ENCODE results near the gene ZNF608. TPM values are rescaled to one million over a fixed set of nuclear protein-coding genes. Genes with fewer than 3 reads are reported as not detected.
A peak's percentile ranks its signal among the peaks of the same experiment; 100 is the strongest.

ZNF608 gene
- total RNA-seq, 1 experiment from 2014 or later: 1.9 TPM

GRCh38 chr5:124725040-124725434 is 21.4 kb downstream of the ZNF608 start:
- ChIA-PET CTCF (no interaction called here), POLR2A (ENCODE audit: low non-redundant PET) (no interaction called here)
- Histone ChIP-seq H3K27ac (ENCODE audit: low read depth, low read length, poor library complexity, severe bottlenecking) (no peak overlapping the region), H3K4me3 (ENCODE audit: low read depth, low read length, poor library complexity, severe bottlenecking) (no peak overlapping the region), H3K27me3 (replicated peaks; ENCODE audit: insufficient read depth, low read depth, low read length, poor library complexity) (no peaks in the 10 kb centered on the region), H3K36me3 (ENCODE audit: insufficient read depth, low read length, poor library complexity, severe bottlenecking) (no peaks in the 10 kb centered on the region), H3K9me3 (ENCODE audit: low read depth, low read length, poor library complexity, severe bottlenecking) (no peaks in the 10 kb centered on the region), H3K4me1 (ENCODE audit: insufficient read depth, low read length, poor library complexity, severe bottlenecking) (no peaks in the 10 kb centered on the region)
- peak; percentile 28 for DNase-seq (ENCODE audit: low spot score)
- intact Hi-C loops (cut with micrococcal nuclease; ENCODE audit: unreplicated experiment): no loop called here
- TF ChIP-seq EZH2 (IDR thresholded peaks at IDR 0.05; ENCODE audit: borderline replicate concordance, low read depth, low read length, poor library complexity, severe bottlenecking): no peak
- peak; percentile 32; the same call in 1 of the 2 replicates for TF ChIP-seq CTCF (conservative IDR thresholded peaks at IDR 0.05; ENCODE audit: low read depth, low read length)
- BruUV-seq (replicated peaks): no TSS peak

GRCh38 chr5:124724357-124725039 is 21.9 kb downstream of the ZNF608 start:
- DNase-seq (ENCODE audit: low spot score): no peak
- Histone ChIP-seq H3K27me3 (replicated peaks; ENCODE audit: insufficient read depth, low read depth, low read length, poor library complexity) (no peaks in the 10 kb centered on the region), H3K4me3 (ENCODE audit: low read depth, low read length, poor library complexity, severe bottlenecking) (no peak overlapping the region), H3K4me1 (ENCODE audit: insufficient read depth, low read length, poor library complexity, severe bottlenecking) (no peaks in the 10 kb centered on the region), H3K27ac (ENCODE audit: low read depth, low read length, poor library complexity, severe bottlenecking) (no peak overlapping the region), H3K9me3 (ENCODE audit: low read depth, low read length, poor library complexity, severe bottlenecking) (no peaks in the 10 kb centered on the region), H3K36me3 (ENCODE audit: insufficient read depth, low read length, poor library complexity, severe bottlenecking) (no peaks in the 10 kb centered on the region)
- ChIA-PET POLR2A (ENCODE audit: low non-redundant PET) (no interaction called here), CTCF (no interaction called here)
- TF ChIP-seq EZH2 (IDR thresholded peaks at IDR 0.05; ENCODE audit: borderline replicate concordance, low read depth, low read length, poor library complexity, severe bottlenecking) (no peak), CTCF (conservative IDR thresholded peaks at IDR 0.05; ENCODE audit: low read depth, low read length) (no peak)
- BruUV-seq (replicated peaks): no TSS peak
- intact Hi-C loops (cut with micrococcal nuclease; ENCODE audit: unreplicated experiment): no loop called here

- DNase-seq (ENCODE audit: low spot score): no peak
- no peak for TF ChIP-seq EZH2 (IDR thresholded peaks at IDR 0.05; ENCODE audit: borderline replicate concordance, low read depth, low read length, poor library complexity, severe bottlenecking)
- no peak for TF ChIP-seq CTCF (conservative IDR thresholded peaks at IDR 0.05; ENCODE audit: low read depth, low read length)
- no peak overlapping the region for H3K4me3 ChIP-seq (ENCODE audit: low read depth, low read length, poor library complexity, severe bottlenecking)
- H3K27me3 ChIP-seq (replicated peaks; ENCODE audit: insufficient read depth, low read depth, low read length, poor library complexity): no peaks in the 10 kb centered on the region
- no peak overlapping the region for H3K27ac ChIP-seq (ENCODE audit: low read depth, low read length, poor library complexity, severe bottlenecking)
- no peaks in the 10 kb centered on the region for H3K9me3 ChIP-seq (ENCODE audit: low read depth, low read length, poor library complexity, severe bottlenecking)
- BruUV-seq (replicated peaks): no TSS peak
- CTCF ChIA-PET: no interaction called here
- intact Hi-C loops (cut with micrococcal nuclease; ENCODE audit: unreplicated experiment): no loop called here
- POLR2A ChIA-PET (ENCODE audit: low non-redundant PET): no interaction called here
- peaks cover 5% of the 10 kb centered on the region for H3K4me1 ChIP-seq (ENCODE audit: insufficient read depth, low read length, poor library complexity, severe bottlenecking)
- H3K36me3 ChIP-seq (ENCODE audit: insufficient read depth, low read length, poor library complexity, severe bottlenecking): no peaks in the 10 kb centered on the region
Observed at GRCh38 chr5:124721229-124721735, 25.2 kb downstream of the ZNF608 start.

Measured in A673 (cell line).